ENCODE data around the gene CCM2. TPM values are rescaled to one million over a fixed set of nuclear protein-coding genes. Genes with fewer than 3 reads are reported as not detected.

The CCM2 gene
- total RNA-seq, 2 donors from 2014 or later = 43.0 to 49.7 TPM

DNA sequence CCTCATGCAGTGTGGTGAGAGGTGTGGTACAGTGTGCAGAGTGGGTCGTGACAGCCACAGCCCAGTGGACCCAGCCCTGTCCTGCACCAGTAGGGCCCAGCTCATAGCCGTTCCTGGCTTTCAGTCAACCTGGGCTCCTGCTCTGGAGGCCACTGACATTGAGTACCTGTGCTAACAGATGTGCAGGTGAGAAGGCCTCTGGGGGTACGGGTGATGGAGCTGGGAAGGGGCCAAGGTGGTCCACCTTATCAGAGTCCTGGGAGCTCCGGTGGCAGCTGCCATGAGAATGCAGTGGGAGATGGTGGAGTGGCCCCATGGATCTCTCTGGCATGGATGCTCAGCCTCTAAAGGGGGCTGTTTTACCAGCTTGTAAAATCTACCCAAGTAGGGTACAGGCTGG, 117.6 kb downstream of the CCM2 start:
- Histone ChIP-seq H3K27me3 (replicated peaks; ENCODE audit: insufficient read depth) (no peaks in the 10 kb centered on the region), H3K27ac (no peak overlapping the region), H3K36me3 (no peaks in the 10 kb centered on the region), H3K4me3 (no peak overlapping the region), H3K9me3 (no peaks in the 10 kb centered on the region), H3K4me1 (ENCODE audit: control insufficient read depth in 1 of 2, low read depth in 2 of 2) (no peaks in the 10 kb centered on the region)
- TF ChIP-seq, protein P1, sequence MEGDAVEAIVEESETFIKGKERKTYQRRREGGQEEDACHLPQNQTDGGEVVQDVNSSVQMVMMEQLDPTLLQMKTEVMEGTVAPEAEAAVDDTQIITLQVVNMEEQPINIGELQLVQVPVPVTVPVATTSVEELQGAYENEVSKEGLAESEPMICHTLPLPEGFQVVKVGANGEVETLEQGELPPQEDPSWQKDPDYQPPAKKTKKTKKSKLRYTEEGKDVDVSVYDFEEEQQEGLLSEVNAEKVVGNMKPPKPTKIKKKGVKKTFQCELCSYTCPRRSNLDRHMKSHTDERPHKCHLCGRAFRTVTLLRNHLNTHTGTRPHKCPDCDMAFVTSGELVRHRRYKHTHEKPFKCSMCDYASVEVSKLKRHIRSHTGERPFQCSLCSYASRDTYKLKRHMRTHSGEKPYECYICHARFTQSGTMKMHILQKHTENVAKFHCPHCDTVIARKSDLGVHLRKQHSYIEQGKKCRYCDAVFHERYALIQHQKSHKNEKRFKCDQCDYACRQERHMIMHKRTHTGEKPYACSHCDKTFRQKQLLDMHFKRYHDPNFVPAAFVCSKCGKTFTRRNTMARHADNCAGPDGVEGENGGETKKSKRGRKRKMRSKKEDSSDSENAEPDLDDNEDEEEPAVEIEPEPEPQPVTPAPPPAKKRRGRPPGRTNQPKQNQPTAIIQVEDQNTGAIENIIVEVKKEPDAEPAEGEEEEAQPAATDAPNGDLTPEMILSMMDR (IDR thresholded peaks at IDR 0.05) = no peak
- ATAC-seq (ENCODE audit: insufficient number of reproducible peaks, low FRiP score, low read depth) = no peak
- DNase-seq (ENCODE audit: low spot score) = no peak

GRCh38 chr7:45118292-45118691, 118.3 kb downstream of the CCM2 start:
- Histone ChIP-seq H3K36me3 (no peaks in the 10 kb centered on the region), H3K27me3 (replicated peaks; ENCODE audit: insufficient read depth) (no peaks in the 10 kb centered on the region), H3K9me3 (no peaks in the 10 kb centered on the region), H3K4me3 (no peak overlapping the region), H3K4me1 (ENCODE audit: control insufficient read depth in 1 of 2, low read depth in 2 of 2) (no peaks in the 10 kb centered on the region), H3K27ac (no peak overlapping the region)
- DNase-seq (ENCODE audit: low spot score) = no peak
- TF ChIP-seq, protein P1 (IDR thresholded peaks at IDR 0.05) = no peak
- no peak for ATAC-seq (ENCODE audit: insufficient number of reproducible peaks, low FRiP score, low read depth)

GRCh38 chr7:45118889-45119331, 118.9 kb downstream of the CCM2 start:
- H3K27me3 ChIP-seq (replicated peaks; ENCODE audit: insufficient read depth) = no peaks in the 10 kb centered on the region
- DNase-seq (ENCODE audit: low spot score) = no peak
- TF ChIP-seq, protein P1 (IDR thresholded peaks at IDR 0.05) = no peak
- H3K4me1 ChIP-seq (ENCODE audit: control insufficient read depth in 1 of 2, low read depth in 2 of 2) = no peaks in the 10 kb centered on the region
- no peak for ATAC-seq (ENCODE audit: insufficient number of reproducible peaks, low FRiP score, low read depth)
- no peaks in the 10 kb centered on the region for H3K36me3 ChIP-seq
- H3K9me3 ChIP-seq = no peaks in the 10 kb centered on the region
- no peak overlapping the region for H3K4me3 ChIP-seq
- H3K27ac ChIP-seq = no peak overlapping the region

- no peaks in the 10 kb centered on the region for H3K4me1 ChIP-seq (ENCODE audit: control insufficient read depth in 1 of 2, low read depth in 2 of 2)
- no peaks in the 10 kb centered on the region for H3K36me3 ChIP-seq
- no peak for ATAC-seq (ENCODE audit: insufficient number of reproducible peaks, low FRiP score, low read depth)
- no peaks in the 10 kb centered on the region for H3K9me3 ChIP-seq
- DNase-seq (ENCODE audit: low spot score) = no peak
- no peak overlapping the region for H3K27ac ChIP-seq
- TF ChIP-seq, protein P1 (IDR thresholded peaks at IDR 0.05) = no peak
- H3K4me3 ChIP-seq = no peak overlapping the region
- H3K27me3 ChIP-seq (replicated peaks; ENCODE audit: insufficient read depth) = no peaks in the 10 kb centered on the region
Measured at GRCh38 chr7:45119550-45119949, 119.5 kb downstream of the CCM2 start.

DNA sequence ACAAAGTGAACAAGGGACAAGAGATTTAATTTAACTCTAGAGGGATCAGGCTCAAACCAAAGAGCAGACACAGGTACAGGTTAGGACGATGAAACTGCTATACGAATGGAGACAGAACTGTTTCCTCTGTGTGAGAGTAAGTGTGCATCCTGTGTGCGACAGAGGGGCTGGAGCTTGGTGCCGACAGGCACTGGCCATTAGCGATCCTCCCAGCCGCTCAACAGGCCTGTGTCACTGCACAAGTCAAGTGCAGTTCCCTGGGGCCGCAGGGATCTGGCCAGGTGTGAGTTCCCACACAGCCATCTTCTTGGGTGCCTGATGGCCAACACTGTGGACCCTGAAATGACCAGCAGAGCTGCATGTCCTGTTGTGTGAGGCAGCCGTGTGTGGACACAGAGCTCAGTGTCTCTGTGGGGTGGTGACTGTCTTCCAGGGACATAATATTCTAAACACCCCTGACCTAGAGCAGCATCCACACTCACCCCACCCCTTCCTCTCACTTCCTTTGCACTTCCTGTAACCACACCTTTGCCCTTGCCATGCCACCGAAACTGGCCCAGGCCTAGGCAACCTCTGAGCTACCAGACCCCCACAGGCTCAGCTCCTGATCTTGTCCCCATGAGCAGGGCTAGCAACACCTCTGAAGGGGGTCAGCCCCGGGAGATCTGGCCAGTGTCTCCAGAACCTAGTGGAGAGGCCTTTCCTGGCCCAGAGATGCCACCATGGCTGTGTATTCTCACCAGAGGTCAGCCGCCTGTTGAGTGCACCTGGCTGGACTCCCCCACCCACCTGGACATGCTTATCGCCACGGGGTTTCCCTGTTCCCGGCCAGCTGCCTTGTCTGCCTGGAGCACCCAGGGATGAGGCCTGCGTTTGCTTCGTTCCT, 123.2 kb downstream of the CCM2 start:
- no peaks in the 10 kb centered on the region for H3K9me3 ChIP-seq

More for the DNA sequence above, 123.2 kb downstream of the CCM2 start:
- TF ChIP-seq, protein P1 (IDR thresholded peaks at IDR 0.05) = no peak
- ATAC-seq (ENCODE audit: insufficient number of reproducible peaks, low FRiP score, low read depth) = no peak
- H3K4me1 ChIP-seq (ENCODE audit: control insufficient read depth in 1 of 2, low read depth in 2 of 2) = no peaks in the 10 kb centered on the region
- no peak overlapping the region for H3K4me3 ChIP-seq
- no peaks in the 10 kb centered on the region for H3K27me3 ChIP-seq (replicated peaks; ENCODE audit: insufficient read depth)
- H3K36me3 ChIP-seq = no peaks in the 10 kb centered on the region
- DNase-seq (ENCODE audit: low spot score) = no peak
- no peak overlapping the region for H3K27ac ChIP-seq

Measured in thoracic aorta (tissue), 2 donors.